Nephron progenitor cell (in vitro differentiated cells): ENCODE data around the gene FETUB.

ENCODE experiments used
- DNase-seq: peaks from one replicate; pipeline ENCODE4 v3.0.0; 2021
- H3K27ac Mint-ChIP-seq: 2 replicates; pipeline ENCODE4 v1.8.0; 2021; ENCODE audit warnings: mild to moderate bottlenecking, moderate library complexity, mixed read lengths
- H3K27me3 Mint-ChIP-seq: 2 replicates; pipeline ENCODE4 v1.8.0; 2021; ENCODE audit warnings: mild to moderate bottlenecking, low read depth, mixed read lengths; ENCODE audit not compliant: poor library complexity
- H3K36me3 Mint-ChIP-seq: 2 replicates; pipeline ENCODE4 v1.8.0; 2021; ENCODE audit warnings: low read depth, mixed read lengths
- H3K4me1 Mint-ChIP-seq: 2 replicates; pipeline ENCODE4 v1.8.0; 2021; ENCODE audit warnings: mixed read lengths
- H3K4me3 Mint-ChIP-seq: 2 replicates; pipeline ENCODE4 v1.8.0; 2021; ENCODE audit warnings: mild to moderate bottlenecking, moderate library complexity, mixed read lengths
- H3K9me3 Mint-ChIP-seq: 2 replicates; pipeline ENCODE4 v1.8.0; 2021; ENCODE audit warnings: mild to moderate bottlenecking, moderate library complexity, mixed read lengths
- CTCF ChIP-seq: fragments of 200-600 bp; sonication (generic); IDR thresholded peaks from 2 replicates; pipeline ENCODE4 v1.5.0; 2021; ENCODE audit warnings: antibody characterized with exemption

FETUB gene

GRCh38 chr3:186635532-186635931 lies 4.7 kb upstream of the FETUB start:
- Mint-ChIP-seq H3K4me1 (no peaks in the 10 kb centered on the region), H3K4me3 (no peak overlapping the region), H3K9me3 (no peaks in the 10 kb centered on the region), H3K27ac (no peak overlapping the region), H3K36me3 (no peaks in the 10 kb centered on the region), H3K27me3 (peaks cover 21% of the 10 kb centered on the region)
- no peak for DNase-seq
- TF ChIP-seq CTCF = no peak

GRCh38 chr3:186636536-186636935 lies 3.7 kb upstream of the FETUB start:
- Mint-ChIP-seq H3K27me3 (peaks cover 22% of the 10 kb centered on the region), H3K9me3 (no peaks in the 10 kb centered on the region), H3K4me3 (no peak overlapping the region)

GRCh38 chr3:186637686-186638085 lies 2.5 kb upstream of the FETUB start:
- no peak overlapping the region for H3K27ac Mint-ChIP-seq
- H3K36me3 Mint-ChIP-seq = no peaks in the 10 kb centered on the region
- no peaks in the 10 kb centered on the region for H3K4me1 Mint-ChIP-seq
- DNase-seq = no peak
- peaks cover 24% of the 10 kb centered on the region for H3K27me3 Mint-ChIP-seq
- H3K4me3 Mint-ChIP-seq = no peak overlapping the region
- no peaks in the 10 kb centered on the region for H3K9me3 Mint-ChIP-seq
- no peak for TF ChIP-seq CTCF

More at GRCh38 chr3:186636536-186636935, 3.7 kb upstream of the FETUB start:
- DNase-seq = no peak
- H3K27ac Mint-ChIP-seq = no peak overlapping the region
- no peaks in the 10 kb centered on the region for H3K36me3 Mint-ChIP-seq
- no peaks in the 10 kb centered on the region for H3K4me1 Mint-ChIP-seq
- TF ChIP-seq CTCF = no peak

GRCh38 chr3:186638259-186638658 lies 1.9 kb upstream of the FETUB start:
- no peak for TF ChIP-seq CTCF
- no peak overlapping the region for H3K4me3 Mint-ChIP-seq
- no peak for DNase-seq
- no peaks in the 10 kb centered on the region for H3K9me3 Mint-ChIP-seq
- no peaks in the 10 kb centered on the region for H3K36me3 Mint-ChIP-seq
- H3K4me1 Mint-ChIP-seq = no peaks in the 10 kb centered on the region
- H3K27me3 Mint-ChIP-seq = peaks cover 24% of the 10 kb centered on the region
- H3K27ac Mint-ChIP-seq = no peak overlapping the region

GRCh38 chr3:186640473-186640818 lies 247 bp downstream of the FETUB start:
- no peak overlapping the region for H3K4me3 Mint-ChIP-seq
- H3K27ac Mint-ChIP-seq = peak overlapping the region; percentile 53
- peaks cover 31% of the 10 kb centered on the region for H3K27me3 Mint-ChIP-seq
- TF ChIP-seq CTCF = no peak
- no peaks in the 10 kb centered on the region for H3K4me1 Mint-ChIP-seq
- DNase-seq = no peak
- no peaks in the 10 kb centered on the region for H3K9me3 Mint-ChIP-seq
- no peaks in the 10 kb centered on the region for H3K36me3 Mint-ChIP-seq

- H3K27me3 Mint-ChIP-seq = peaks cover 32% of the 10 kb centered on the region
- H3K27ac Mint-ChIP-seq = no peak overlapping the region
- H3K9me3 Mint-ChIP-seq = no peaks in the 10 kb centered on the region
- H3K4me1 Mint-ChIP-seq = no peaks in the 10 kb centered on the region
- no peaks in the 10 kb centered on the region for H3K36me3 Mint-ChIP-seq
- DNase-seq = no peak
- H3K4me3 Mint-ChIP-seq = no peak overlapping the region
- no peak for TF ChIP-seq CTCF
These were observed 730 bp downstream of the FETUB start for GRCh38 chr3:186640929-186641328.
